NT2/D1 (cell line): ENCODE data around the gene ROR1.

Experiments
- SUZ12 ChIP-seq: IDR thresholded peaks from 2 replicates; pipeline ENCODE4 v1.6.1; 2011; ENCODE audit not compliant: insufficient read length, insufficient read depth; ENCODE audit errors: extremely low read depth
- YY1 ChIP-seq: IDR thresholded peaks from 2 replicates; pipeline ENCODE4 v1.6.1; 2011; ENCODE audit not compliant: insufficient read length, insufficient read depth

GRCh38 chr1:64116537-64116936 is 342.7 kb downstream of the ROR1 start:
- TF ChIP-seq YY1 (no peak), SUZ12 (no peak)
